M059J (cell line): Measurements from ENCODE around the gene MRTFA. TPM values are rescaled to one million over a fixed set of nuclear protein-coding genes. Genes with fewer than 3 reads are reported as not detected.
A peak's percentile ranks its signal among the peaks of the same experiment; 100 is the strongest.
"Not testable (repeated sequence)": the region's sequence is repeated elsewhere in the genome, so short reads cannot be mapped to it uniquely, and the experiment has no call there.

Experiments
- DNase-seq: peaks from one replicate; pipeline ENCODE4 v3.0.0-alpha.2; 2012; ENCODE audit warnings: low read depth
- total RNA-seq: library from RNA; depleted of rRNA; stranded (reverse); fragments of >200 nt; shearing (Covaris generic); gene quantifications from 2 replicates; pipeline ENCODE4 v1.2.3, GENCODE V29; 2014

The MRTFA gene
- total RNA-seq, 1 experiment from 2014 or later: 25.4 TPM

DNA sequence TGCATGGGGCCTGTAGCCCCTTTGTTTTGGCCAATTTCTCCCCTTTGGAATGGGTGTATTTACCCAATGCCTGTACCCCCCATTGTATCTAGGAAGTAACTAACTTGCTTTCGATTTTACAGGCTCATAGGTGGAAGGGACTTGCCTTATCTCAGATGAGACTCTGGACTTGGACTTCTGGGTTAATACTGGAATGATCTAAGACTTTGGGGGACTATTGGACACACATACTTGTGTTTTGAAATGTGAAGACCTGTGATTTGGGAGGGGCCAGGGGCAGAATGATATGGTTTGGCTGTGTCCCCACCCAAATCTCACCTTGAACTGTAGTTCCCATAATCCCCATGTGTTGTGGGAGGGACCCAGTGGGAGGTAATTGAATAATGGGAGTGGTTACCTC, 82.5 kb downstream of the MRTFA start:
- not testable (repeated sequence) for DNase-seq

DNA sequence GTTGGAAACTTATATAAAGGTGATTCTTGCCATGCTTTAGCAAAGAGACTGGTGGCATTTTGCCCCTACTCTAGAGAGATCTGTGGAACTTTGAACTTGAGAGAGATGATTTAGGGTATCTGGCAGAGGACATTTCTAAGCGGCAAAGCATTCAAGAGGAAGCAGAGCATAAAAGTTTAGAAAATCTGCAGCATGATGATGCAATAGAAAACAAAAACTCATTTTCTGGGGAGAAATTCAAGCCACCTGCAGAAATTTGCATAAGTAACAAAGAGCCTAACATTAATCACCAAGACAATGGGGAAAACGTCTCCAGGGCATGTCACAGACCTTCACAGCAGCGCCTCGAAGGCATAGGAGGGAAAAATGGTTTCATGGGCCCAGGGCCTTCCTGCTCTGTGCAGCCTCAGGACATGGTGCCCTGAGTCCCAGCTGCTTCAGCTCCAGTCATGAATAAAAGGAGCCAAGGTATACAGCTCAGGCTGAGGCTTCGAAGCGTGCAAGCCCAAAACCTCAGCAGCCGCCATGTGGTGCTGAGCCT, 83.4 kb downstream of the MRTFA start:
- no peak for DNase-seq

DNA sequence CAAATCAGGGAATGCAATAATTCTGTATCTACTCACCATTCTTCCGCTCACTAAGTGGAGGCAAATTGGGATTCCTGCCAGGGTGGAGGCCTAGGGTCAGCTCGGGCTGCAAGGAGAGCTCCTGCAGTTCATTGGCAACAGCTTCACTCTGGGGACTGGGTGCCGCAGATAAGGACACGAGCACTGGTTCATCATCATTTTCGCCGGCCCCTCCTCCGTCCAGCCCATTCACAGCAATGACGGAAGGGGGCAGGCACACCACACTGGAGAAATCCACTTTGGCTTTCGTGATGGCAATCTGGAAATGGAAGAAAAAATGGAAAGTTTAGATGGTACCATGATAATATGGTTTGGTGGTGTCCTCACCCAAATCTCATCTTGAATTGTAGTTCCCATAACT, 84.4 kb downstream of the MRTFA start:
- no peak for DNase-seq

DNA sequence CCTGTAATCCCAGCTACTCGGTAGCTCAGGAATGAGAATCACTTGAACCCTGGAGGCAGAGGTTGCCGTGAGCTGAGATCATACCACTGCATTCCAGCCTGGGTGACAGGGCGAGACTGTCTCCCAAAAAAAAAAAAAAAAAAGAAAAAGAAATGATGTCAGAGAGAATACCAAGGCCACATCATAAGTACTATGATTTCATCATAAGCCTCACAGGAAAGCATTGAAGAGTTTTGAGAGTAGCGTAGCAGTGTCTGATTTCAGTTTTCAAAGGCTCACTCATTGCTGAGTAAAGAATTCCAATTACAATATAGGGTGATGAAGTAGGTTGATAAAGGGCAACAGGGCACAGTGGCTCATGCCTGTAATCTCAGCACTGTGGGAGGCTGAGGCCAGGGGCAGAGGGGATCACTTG, 88.8 kb downstream of the MRTFA start:
- no peak for DNase-seq

DNA sequence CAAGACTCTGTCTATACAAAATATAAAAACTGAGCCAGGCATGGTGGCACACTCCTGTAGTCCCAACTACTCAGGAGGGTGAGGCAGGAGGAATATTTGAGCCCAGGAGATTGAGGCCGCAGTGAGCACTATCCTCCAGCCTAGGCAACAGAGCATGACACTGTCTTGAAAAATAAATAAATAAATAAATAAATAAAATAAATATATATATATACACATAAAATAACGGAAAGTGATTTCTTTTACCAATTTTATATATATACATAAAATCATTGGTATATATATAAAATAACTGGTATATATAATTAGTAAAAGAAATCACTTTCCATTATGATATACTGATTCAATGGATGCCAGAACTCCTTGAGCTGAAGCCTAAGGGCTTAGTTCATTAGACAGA, 91.8 kb downstream of the MRTFA start:
- DNase-seq: no peak

DNA sequence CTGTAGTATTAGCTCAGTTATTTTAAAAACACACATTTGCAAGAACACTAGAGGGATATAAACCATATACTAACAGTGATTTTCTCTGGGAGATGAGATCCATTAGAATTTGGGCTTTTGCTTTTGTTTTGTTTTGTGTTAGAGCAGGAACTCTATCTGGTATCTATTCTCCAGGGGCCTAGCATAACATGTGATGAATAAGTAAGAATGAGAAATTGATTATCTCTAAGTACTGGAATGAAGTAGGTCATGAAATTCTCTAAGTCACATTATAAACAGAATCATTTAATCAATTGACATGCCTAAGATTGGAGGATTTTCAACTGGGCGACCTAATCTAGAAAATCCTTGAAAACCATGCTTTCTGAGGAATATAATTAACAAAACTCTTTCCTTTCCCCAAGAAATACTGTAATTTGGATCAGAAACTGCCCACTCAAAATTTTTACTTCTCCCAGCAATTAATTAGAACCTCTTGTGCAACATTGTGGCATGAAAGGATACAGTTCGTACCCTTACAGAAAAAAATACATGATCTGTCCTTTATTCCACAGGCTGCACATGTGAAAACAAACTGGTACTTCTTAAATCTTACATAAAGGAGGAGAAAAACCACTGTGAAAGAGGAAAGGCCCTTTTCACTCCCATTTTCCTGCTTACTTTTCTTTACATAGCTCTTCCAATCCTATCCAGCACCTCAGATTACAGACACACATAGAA, 93.5 kb downstream of the MRTFA start:
- no peak for DNase-seq

DNA sequence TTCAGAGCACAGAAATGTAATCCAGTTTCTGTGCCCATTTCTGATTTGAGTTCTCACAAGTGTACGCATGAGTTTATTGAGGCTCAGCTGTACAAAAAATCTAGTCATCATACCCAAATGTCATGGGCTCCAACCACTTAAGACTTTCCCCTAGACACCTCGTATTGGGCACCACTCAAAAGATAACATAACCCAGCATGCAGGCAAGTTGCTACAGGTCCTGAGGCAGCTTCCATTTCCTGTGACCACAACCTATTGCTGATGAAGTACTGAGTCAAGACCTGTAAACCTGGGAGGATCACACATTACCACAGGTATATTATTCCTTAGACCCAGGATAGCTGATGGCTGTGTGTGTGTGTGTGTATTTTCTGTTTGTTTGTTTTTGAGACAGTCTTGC, 95.2 kb downstream of the MRTFA start:
- DNase-seq: peak; percentile 38

DNA sequence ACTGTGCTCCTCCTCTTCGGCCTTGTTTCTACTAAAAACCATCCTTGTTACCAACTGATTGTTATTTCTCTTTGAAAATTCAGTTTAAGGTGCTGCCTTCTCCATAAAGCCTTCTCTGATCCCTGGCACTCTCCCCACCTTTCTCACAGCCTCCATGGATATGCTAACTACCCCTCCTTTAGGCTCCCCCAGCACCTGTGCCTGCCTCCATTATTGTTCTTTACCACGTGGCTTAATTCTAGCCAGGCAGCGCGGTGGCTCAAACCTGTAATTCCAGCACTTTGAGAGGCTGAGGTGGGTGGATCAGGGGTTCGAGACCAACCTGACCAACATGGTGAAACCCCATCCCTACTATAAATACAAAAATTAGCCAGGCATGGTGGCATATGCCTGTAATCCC, 96.3 kb downstream of the MRTFA start:
- DNase-seq: no peak

DNA sequence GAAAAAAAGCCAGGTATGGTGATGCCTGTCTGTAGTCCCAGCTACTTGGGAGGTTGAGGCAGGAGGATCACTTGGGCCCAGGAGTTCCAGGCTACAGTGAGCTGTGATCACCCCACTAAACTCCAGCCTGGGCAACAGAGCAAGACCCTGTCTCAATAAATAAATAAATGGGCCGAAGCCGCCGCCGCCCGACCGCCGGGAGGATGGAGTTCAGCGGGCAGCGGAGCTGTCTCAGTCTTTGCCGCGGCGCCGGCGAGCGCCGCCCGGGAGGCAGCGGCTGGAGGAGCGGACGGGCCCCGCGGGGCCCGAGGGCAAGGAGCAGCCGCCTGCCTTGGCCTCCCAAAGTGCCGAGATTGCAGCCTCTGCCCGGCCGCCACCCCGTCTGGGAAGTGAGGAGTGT, 100.4 kb downstream of the MRTFA start:
- DNase-seq: not testable (repeated sequence)

DNA sequence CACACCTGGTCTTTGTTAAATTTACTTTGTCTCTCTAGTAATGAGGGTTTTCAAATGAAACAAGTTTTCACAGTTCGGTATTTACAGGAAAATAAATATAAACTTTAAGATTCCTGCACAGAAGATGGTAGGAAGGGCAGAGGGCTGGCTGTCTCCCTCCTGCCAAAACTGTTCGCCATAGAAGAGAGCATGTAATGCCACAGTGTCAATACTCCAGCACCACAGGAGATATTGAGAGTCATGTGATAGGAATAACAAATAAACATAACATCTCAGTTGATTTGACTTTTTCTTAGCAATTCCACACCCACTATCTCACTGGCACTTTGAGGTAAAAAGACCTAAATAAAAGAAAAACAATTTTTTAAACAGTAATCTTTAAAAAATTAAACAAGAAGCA, 100.9 kb downstream of the MRTFA start:
- DNase-seq: peak; percentile 25

DNA sequence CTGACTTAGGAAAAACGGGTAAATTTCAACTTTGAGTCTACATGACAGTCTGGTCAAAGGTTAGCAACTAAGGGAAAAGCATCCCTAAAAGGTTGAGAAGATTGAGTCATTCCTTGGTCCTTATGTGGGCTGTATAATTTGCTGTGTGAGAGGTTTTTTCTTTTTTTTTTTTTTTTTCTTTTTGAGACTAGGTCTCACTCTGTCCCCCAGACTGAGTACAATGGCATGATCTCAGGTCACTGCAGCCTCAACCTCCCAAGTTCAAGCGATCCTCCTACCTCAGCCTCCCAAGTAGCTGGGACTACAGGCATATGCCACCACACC, 101.4 kb downstream of the MRTFA start:
- no peak for DNase-seq

DNA sequence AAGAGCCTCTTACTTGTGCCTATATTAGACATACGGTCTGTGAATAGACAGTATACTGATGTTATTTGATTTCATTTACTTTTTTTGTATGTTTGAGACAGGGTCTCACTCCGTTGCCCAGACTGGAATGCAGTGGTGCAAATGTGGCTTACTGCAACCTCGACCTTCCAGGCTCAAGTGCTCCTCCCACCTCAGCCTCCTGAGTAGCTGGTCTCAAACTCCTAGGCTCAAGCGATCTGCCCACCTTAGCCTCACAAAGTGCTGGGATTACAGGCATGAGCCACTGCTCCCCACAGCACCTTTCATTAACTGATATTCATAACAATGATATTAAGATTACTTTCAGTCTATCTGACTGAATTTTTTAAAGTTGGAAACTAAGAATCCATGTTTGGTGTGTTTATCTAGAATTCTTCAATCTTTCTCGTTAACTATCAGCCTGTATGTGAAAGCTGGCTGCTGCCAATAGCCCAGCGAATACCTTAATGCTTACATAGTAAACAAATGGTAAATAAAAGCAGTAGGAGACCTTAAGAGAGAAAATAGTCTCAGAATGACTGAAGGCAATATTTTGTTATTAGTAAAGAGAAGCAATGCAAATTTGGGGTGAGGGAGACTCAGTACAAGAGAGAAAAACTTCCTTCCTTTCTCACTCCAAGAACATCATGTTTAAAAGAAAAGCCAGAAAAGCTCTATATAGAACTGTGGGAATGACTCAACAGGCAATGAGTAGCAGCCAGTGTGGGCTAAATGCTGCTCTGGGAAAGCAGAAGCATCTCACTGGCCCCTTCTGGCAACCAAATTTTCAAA, 101.9 kb downstream of the MRTFA start:
- DNase-seq: peak; percentile 77

DNA sequence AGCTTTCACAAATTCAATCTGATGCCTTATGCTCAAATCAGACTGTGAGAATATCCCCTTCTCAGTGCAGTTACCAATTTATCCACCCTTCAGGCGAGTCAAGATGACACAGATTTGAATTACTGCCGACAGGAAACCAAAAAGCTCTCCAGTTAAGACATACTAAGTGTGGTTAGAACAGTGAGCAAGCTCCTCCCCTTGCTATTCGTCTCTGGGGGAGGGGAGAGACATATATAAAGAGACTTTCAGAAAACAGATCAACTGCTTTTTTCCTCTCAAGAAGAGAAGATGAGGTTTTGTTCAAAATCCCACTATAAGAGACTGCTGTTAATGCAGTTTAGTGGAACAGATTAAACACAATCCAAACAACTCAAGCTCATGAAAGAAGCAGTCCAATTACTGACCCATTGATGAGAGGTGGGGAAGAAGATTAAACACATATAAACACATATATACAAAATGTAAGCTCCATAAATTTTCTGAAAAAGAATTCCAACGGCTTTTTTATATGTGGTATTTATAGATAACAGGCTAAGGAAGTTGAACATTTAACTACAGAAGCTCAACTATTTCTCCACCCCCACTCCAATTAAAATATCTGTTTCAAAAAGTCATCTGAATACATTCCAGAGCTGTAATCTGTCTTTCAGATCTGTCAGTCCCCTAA, 102.7 kb downstream of the MRTFA start:
- DNase-seq: peak; percentile 83

DNA sequence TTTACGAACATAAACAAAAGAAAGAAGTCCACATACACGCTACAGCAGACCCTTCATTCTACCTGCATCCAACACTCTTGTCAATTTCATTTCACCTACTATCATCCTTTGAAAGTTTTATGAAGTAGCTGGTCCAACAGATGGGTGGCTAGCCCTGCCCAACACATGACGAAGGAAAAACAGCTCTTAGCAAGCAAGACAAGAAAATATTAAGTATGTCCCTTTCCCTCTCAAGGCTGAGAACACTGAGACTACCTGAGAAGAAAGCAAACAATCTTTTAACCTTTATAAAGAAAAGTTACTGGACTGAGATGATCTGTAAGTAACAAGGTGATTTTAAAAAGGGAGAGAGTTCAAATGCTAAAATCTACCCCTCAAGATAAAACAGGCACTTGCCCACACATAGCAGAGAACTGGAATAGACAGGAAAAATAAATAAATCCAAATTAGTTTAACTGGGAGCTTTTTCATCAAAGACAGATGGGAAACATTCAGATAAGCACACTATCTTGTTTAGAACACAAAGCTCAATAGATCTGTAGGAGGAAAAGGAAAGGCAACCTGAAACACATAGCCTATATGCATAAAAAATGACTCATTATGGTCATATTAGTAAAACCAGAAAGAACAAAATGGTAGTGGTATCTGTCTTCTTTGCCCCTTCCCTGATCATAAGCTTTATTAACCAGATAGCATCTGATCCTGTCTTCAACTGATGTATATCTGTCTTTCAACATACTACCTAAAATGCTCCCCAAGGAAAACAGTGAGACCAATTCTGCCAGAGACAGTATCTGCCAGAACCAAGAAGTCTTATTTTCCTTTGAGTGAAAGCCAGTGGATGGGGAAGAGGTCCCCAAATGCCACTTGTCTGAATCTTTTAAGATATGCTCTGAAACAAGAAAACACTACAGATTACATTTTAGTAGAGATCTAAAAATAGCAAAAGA, 104.3 kb downstream of the MRTFA start:
- DNase-seq: no peak

DNA sequence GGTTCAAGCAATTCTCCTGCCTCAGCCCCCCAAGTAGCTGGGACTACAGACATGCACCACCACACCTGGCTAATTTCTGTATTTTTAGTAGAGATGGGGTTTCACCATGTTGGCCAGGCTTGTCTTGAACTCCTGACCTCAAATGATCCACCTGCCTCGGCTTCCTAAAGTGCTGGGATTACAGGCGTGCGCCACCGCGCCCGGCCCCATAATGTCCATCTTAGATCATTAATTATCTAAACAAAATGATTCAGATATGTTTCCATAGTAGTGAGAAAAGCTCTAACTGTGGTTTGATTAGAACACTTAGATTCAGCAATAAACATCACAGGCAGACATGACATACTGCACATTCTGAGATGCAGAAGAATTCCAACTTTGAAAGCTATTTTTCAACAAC, 106.1 kb downstream of the MRTFA start:
- DNase-seq: not testable (repeated sequence)

DNA sequence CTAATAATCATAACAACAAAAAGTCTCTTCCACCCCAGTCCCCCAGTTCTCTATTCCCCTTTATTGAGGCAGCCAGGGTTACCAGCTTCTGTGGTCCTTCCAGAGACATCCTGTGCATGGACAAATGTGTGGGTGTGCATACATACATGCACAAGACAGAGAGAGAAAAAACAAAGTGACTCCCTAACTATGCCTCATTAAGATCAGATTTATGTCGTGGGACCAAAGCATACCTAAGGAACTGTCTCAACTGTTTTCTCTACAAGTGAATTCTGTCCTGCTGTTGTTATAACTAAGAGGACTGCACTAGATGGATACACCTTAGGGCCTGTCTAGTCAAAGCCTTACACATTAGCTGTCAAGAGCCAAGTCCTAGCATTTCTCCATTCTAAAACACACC, 106.7 kb downstream of the MRTFA start:
- DNase-seq: no peak

DNA sequence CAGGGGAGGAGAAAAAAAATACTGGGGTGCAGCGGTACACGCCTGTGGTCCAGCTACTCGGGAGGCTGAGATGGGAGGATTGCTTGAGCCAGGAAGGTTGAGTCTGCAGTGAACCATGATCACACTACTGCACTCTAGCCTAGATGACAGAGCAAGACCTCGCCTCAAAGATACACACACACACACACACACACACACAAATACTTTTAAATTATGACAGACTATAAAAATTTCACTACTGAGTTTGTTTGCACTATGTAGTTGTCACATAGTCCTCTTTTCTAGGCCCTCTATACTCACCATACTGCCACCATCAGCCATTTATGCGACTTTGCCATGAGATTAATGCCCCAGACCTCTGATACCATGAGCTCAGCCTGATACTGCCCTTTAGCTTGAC, 109.6 kb downstream of the MRTFA start:
- no peak for DNase-seq

DNA sequence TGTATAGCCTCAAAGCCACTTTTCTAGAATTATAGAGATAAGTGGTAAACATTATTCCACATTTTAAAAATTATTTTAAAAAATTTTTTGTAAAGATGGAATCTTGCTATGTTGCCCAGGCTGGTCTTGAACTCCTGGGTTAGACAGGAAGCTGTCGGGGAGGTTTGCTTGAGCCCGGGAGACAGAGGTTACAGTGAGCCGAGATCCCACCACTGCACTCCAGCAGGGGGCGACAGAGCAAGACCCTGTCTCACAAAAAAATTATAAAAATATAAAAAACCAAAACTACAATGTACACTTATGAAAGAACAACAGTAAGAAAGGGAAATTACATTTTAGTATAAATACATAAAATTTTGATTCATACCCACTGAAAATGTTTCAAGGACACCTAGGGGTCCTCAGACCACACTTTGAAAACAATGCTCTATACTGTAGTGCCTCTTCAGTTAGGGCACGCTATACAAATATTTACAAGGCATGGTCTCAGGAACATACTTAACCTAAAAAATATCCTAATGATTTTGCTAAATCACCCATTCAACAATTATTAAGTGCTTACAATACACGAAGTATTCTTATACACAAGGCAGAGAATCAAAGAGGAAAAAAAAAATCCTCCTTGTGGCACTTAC, 111.2 kb downstream of the MRTFA start:
- DNase-seq: no peak

DNA sequence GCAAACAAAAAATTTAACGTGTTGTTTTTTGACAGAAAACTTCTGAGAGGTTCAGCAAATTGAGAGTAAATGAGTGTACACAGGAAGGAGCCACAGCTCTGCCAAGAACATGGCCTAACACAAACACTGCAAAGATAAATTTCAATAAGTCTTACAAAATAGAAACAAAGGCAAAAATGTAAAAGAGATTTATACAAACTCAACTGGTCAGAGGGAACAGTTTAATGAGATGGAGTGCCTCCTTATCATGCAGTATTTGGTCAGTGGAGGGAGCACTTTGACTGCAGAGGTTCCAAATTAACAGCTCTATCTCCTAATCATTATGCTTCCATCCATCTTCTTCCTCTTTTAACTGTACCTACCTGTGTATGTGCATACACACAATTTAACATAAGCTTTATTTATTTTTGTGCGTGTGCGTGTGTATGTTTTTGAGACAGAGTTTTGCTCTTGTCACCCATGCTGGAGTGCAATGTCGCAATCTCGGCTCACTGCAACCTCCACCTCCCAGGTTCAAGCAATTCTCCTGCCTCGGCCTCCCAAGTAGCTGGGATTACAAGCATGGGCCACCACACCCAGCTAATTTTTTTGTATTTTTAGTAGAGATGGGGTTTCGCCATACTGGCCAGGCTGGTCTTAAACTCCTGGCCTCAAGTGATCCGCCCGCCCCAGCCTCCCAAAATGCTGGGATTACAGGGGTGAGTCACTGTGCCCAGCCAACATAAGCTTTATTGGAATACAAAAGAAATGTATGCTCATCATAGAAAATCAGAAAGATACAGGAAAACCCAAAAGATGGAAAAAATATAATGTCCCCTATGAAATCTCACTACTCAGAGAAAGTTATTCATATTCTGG, 111.9 kb downstream of the MRTFA start:
- DNase-seq: no peak

DNA sequence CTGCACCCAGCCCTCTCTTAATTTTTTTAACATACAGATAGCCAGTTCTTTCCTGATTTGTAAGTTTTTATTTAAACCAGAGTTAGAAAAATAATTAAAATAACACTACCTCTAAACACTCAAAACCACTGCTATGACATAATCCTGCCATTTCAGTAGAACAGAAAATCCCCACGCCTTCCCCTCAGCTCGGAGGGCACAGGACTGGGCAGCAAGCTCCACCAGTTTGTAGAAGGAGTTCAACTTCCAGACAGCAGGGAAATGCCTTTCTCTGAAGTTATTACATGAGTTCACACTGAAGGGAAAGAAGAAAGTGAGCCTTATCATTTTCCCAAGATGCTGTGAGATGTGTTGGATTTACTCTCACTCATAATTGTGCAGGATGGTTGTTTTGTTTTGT, 114.4 kb downstream of the MRTFA start:
- DNase-seq: no peak
